ENCODE measurements around the gene ARHGAP26. TPM values are rescaled to one million over a fixed set of nuclear protein-coding genes. Genes with fewer than 3 reads are reported as not detected.
"Not testable (repeated sequence)": the region's sequence is repeated elsewhere in the genome, so short reads cannot be mapped to it uniquely, and the experiment has no call there.

ARHGAP26 gene
- total RNA-seq, 2 experiments from 2014 or later, result 10.2 to 11.0 TPM

DNA sequence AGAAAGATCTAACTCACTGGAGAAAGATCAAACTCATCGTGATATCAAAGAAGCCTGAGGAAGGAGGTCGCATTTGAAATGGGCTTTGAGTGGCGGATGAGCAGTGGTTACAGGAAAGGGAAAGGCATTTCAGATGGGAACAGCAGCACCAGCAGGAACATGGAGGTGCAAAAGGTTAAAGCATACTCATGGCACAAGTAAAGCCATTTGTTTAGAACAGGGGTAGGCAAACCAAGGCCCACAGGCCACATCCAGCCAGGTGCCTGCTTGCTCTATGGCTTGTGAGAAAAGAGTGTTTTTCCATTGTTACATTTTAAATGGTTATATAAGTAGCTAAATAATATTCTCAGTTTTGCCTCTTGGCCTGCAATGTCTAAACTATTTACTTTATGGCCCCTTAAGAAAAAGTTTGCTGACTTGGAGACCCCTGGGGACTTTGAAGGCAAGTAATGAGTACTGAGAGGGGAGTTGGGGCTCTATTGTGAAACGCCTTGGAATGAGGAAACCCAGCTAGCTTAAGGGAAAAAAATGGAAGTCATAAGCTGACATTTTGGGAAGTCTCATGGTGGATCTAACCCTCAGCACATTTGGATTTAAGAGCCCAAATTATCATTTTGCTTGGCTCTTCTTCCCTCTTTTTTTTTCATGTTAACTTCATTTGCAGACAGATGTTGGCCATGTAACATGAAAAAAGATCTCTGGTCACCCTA lies 422.2 kb downstream of the ARHGAP26 start:
- Mint-ChIP-seq H3K9me3 (peaks cover 24% of the 10 kb centered on the region), H3K27ac (no peak overlapping the region), H3K36me3 (peaks cover 54% of the 10 kb centered on the region), H3K27me3 (no peaks in the 10 kb centered on the region), H3K4me3 (no peak overlapping the region), H3K4me1 (peaks cover 20% of the 10 kb centered on the region)
- DNase-seq, result no peak

DNA sequence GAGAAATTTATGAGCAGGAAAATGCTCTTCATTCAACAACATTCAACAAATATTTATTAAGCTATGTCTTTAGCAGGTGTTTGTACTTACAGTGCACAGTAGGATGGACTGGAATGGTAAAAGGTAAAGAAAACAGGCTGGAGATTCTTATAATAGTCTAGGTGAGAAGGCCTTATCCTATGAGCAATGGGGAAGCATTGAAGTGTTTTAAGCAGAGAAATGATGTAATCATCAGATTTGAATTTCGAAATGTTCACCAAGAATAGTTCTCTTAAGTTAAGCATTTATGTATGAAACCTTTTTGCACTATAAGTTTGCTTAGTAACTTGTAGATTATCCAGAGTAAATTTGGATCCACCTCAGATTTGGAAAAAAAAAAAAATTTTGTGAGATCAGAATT lies 424.0 kb downstream of the ARHGAP26 start:
- no peak overlapping the region for H3K27ac Mint-ChIP-seq
- peaks cover 26% of the 10 kb centered on the region for H3K9me3 Mint-ChIP-seq
- DNase-seq, result no peak
- H3K4me3 Mint-ChIP-seq, result no peak overlapping the region
- H3K36me3 Mint-ChIP-seq, result peaks cover 42% of the 10 kb centered on the region
- H3K27me3 Mint-ChIP-seq, result no peaks in the 10 kb centered on the region
- H3K4me1 Mint-ChIP-seq, result peaks cover 14% of the 10 kb centered on the region

DNA sequence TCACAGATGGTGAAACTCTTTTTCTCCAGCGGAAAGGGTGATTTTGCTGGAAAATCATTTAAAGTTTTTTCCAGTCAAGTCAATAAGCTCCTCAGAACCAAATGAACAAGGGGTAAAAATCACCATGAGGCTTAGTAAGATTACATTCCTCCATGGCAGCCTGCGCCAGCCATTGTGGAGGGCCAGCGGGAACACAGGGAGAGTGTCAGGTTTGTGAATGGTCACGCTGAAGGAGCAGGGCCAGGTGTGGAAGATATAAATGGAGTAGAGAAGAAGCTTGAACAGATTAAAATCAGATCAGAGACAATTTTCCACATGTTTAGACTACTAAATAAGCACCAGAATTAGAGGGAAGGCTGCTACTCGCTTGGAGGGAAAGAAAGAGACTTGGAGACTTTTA lies 424.5 kb downstream of the ARHGAP26 start:
- Mint-ChIP-seq H3K27me3 (no peaks in the 10 kb centered on the region), H3K9me3 (peaks cover 26% of the 10 kb centered on the region), H3K27ac (no peak overlapping the region), H3K4me1 (peaks cover 14% of the 10 kb centered on the region), H3K4me3 (no peak overlapping the region), H3K36me3 (peaks cover 42% of the 10 kb centered on the region)
- no peak for DNase-seq

DNA sequence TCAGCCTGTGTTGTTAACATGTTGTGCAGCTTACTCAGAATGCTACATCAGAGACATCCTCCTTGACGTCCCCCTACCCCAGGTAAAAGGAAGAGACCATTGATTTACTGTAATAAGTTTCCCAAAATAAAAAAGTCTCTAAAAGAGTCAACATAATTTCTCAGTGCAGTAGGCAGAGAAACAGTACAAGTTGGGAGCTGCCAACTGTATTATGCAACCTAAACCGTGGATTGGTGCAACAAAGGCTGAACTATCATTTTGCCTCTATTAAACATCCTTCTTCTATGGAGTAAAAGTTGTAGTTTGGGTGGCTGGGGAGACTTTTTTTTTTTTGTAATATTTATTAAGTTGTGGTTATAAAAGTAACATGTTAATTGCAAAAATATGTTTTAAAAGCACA lies 425.3 kb downstream of the ARHGAP26 start:
- DNase-seq, result no peak
- no peaks in the 10 kb centered on the region for H3K27me3 Mint-ChIP-seq
- peaks cover 22% of the 10 kb centered on the region for H3K9me3 Mint-ChIP-seq
- peaks cover 39% of the 10 kb centered on the region for H3K36me3 Mint-ChIP-seq
- no peak overlapping the region for H3K4me3 Mint-ChIP-seq
- H3K4me1 Mint-ChIP-seq, result peaks cover 14% of the 10 kb centered on the region
- H3K27ac Mint-ChIP-seq, result no peak overlapping the region

DNA sequence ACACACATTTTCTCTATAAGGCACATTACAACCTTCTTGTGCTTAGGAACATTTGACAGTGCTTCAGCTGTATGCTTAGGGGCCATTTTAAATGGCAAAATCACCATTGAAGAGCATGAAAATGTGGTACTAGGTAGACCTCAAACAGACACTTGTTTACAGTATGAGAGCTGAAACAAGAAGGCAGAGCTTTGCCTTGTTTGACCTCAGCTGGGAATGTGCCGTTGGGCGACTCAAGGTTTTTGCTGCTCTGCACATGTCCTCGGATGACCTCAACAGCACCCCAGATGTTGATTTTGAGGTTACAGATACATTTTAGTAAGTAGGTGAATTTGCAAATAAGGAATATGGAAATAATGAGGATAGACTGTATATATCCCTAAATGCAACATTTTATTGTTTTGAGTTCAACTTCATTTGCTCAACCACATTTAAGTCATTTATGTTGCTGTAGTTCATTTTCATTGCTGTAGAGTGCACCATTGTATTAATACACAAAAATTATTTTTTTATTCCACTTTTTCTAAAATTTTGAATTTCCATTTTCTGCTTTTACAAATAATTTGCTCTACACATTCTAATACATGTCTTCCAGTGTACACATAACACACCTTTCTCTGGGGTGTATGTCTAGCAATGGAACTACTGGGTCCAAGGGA lies 426.6 kb downstream of the ARHGAP26 start:
- Mint-ChIP-seq H3K36me3 (peaks cover 33% of the 10 kb centered on the region), H3K9me3 (peaks cover 15% of the 10 kb centered on the region), H3K27me3 (no peaks in the 10 kb centered on the region), H3K4me3 (no peak overlapping the region), H3K4me1 (peaks cover 14% of the 10 kb centered on the region), H3K27ac (peak overlapping the region; percentile 67)
- DNase-seq, result no peak

DNA sequence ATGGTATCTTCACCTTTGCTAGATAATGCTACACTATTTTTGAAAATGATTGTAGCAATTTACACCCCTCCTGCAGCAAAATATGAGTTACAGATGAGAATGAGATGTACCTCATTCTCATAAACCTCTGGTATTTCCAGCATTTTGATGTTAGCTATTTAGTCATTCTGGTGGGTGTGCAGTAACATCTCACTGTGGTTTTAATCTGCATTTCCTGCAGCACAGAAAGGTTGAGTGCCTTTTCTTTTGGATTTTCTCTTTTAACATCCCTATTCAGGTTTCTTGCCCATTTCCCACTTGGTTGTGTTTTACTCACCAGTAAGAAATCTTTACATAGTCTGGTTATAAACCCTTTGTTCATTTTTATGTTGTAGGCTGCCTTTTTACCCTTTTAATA lies 427.1 kb downstream of the ARHGAP26 start:
- Mint-ChIP-seq H3K27me3 (no peaks in the 10 kb centered on the region), H3K27ac (peak overlapping the region; percentile 67), H3K9me3 (peaks cover 16% of the 10 kb centered on the region), H3K4me3 (no peak overlapping the region), H3K36me3 (peaks cover 34% of the 10 kb centered on the region), H3K4me1 (peaks cover 14% of the 10 kb centered on the region)
- no peak for DNase-seq

DNA sequence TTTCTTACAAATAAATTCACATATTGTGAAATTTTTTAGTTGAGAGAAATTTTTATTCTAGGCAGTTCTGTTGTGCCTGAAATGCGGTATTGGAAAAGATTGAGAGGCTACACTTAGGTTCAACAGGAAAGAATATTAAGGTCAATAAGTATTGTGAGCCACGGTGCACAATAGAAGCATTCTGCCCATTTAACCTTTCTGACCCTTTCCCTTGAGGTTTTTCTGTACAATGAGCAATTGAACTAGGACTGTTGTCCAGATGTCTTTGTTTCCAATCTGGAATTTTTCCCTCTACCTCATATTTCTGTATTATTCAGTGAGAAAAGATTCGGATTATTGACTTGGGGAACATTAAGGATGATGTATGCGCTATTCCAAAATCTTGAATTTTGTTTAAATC lies 428.2 kb downstream of the ARHGAP26 start:
- no peak for DNase-seq
- Mint-ChIP-seq H3K4me1 (peaks cover 14% of the 10 kb centered on the region), H3K36me3 (peaks cover 40% of the 10 kb centered on the region), H3K4me3 (no peak overlapping the region), H3K27ac (no peak overlapping the region), H3K9me3 (peaks cover 25% of the 10 kb centered on the region), H3K27me3 (no peaks in the 10 kb centered on the region)

DNA sequence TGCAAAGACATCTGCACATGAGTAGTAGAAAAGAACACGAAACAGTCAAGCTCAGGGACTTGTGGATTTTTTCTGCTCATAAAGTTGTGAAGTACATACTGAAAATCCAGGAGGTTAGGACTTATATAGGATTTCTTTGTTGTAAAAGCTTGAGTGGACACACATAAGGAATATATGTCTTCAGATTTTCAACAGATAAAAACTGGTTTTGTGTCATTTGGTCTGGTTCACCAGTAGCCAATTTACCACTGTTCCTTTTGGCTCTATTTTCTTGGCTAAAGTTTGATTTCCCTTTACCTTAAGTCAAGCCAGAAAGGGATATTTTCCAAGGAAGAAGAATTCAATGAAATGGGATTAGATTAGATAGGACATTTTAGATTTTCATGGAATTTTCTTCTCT lies 429.0 kb downstream of the ARHGAP26 start:
- peaks cover 25% of the 10 kb centered on the region for H3K9me3 Mint-ChIP-seq
- no peak overlapping the region for H3K27ac Mint-ChIP-seq
- H3K4me3 Mint-ChIP-seq, result no peak overlapping the region
- peaks cover 40% of the 10 kb centered on the region for H3K36me3 Mint-ChIP-seq
- H3K27me3 Mint-ChIP-seq, result no peaks in the 10 kb centered on the region
- H3K4me1 Mint-ChIP-seq, result peaks cover 14% of the 10 kb centered on the region
- DNase-seq, result no peak

DNA sequence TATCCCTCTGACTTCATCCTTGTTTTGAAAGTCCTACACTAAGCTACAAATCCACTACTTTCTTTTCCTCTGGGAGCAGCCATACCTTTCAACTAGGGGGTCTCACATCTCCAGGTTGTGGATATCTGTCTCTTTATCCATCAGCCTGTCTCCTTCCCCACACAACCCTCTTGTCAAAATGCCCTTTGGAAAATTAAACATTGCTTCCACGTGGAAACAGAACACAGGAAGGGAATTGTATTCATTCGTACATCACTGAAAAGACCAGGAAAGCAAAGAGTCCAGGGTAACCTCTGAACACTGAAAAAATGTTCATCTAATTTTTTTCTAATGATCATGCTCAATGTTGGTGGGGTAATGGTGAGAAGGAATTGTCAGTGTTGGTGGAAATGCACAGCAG lies 429.7 kb downstream of the ARHGAP26 start:
- Mint-ChIP-seq H3K4me1 (peaks cover 14% of the 10 kb centered on the region), H3K27me3 (no peaks in the 10 kb centered on the region), H3K4me3 (no peak overlapping the region), H3K36me3 (peaks cover 33% of the 10 kb centered on the region), H3K9me3 (peaks cover 23% of the 10 kb centered on the region), H3K27ac (no peak overlapping the region)
- no peak for DNase-seq

DNA sequence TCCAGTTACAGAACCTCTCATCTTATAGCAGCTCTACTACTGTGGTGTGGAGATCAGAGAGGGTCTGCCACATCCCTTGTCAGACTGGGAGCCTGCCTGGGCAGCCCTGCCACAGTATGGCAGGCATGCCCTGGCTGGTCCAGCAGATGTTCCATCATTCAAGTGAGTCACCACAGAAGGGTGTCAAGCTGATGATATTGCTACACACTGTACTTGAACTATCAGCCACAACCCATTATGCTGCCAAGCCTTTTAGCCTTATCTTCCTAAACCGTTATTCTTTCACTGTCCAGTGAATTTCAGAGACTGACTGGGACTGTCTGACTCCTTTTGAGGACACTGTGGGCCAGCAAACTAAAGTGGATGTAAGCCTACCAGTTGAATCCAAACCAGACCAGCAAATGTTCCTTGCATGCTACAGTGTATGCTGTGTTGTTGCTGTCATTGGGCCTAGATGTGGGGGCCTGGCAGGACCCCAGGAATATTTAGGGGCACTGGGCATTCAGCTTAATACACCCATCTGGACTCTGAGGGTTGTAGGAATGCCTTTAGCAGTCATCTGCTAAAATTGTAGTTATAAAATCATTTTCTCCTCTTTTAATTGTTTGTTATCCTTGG lies 430.7 kb downstream of the ARHGAP26 start:
- Mint-ChIP-seq H3K27me3 (no peaks in the 10 kb centered on the region), H3K4me1 (peaks cover 14% of the 10 kb centered on the region), H3K4me3 (no peak overlapping the region), H3K27ac (no peak overlapping the region), H3K9me3 (peaks cover 23% of the 10 kb centered on the region), H3K36me3 (peaks cover 30% of the 10 kb centered on the region)
- DNase-seq, result no peak

DNA sequence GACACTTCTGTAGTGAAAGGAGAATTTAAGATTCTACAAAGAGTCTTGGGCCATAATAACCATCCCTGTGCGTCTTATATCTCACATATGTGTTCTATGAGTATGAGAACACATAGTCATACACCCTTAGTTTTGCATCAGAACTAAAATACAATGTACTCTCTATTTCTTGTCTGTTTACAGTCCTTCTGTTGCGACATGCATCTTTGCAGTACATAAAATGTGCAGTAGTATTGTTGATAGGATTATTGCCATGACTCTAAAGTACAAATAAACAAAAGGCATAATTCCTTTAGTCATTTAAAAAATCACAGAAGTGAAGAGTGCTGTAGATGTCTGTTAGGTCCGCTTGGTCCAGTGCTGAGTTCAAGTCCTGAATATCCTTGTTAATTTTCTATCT lies 431.4 kb downstream of the ARHGAP26 start:
- peaks cover 30% of the 10 kb centered on the region for H3K36me3 Mint-ChIP-seq
- peaks cover 23% of the 10 kb centered on the region for H3K9me3 Mint-ChIP-seq
- H3K4me1 Mint-ChIP-seq, result peaks cover 10% of the 10 kb centered on the region
- no peak overlapping the region for H3K27ac Mint-ChIP-seq
- no peak overlapping the region for H3K4me3 Mint-ChIP-seq
- DNase-seq, result no peak
- H3K27me3 Mint-ChIP-seq, result no peaks in the 10 kb centered on the region

DNA sequence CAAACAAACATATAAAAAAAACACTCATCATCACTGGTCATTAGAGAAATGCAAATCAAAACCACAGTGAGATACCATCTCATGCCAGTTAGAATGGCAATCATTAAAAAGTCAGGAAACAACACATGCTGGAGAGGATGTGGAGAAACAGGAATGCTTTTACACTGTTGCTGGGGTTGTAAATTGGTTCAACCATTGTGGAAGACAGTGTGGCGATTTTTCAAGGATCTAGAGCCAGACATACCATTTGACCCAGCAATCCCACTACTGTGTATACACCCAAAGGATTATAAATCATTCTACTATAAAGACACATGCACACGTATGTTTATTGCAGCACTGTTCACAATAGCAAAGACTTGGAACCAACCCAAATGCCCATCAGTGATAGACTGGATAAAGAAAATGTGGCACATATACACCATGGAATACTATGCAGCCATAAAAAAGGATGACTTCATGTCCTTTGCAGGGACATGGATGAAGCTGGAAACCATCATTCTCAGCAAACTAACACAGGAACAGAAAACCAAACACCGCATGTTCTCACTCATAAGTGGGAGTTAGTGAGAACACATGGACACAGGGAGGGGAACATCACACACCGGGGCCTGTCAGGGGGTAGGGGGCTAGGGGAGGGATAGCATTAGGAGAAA lies 433.3 kb downstream of the ARHGAP26 start:
- Mint-ChIP-seq H3K36me3 (peaks cover 24% of the 10 kb centered on the region), H3K9me3 (peaks cover 13% of the 10 kb centered on the region)
- H3K27me3 Mint-ChIP-seq, H3K4me3 Mint-ChIP-seq, H3K4me1 Mint-ChIP-seq, DNase-seq, H3K27ac Mint-ChIP-seq: not testable (repeated sequence)

DNA sequence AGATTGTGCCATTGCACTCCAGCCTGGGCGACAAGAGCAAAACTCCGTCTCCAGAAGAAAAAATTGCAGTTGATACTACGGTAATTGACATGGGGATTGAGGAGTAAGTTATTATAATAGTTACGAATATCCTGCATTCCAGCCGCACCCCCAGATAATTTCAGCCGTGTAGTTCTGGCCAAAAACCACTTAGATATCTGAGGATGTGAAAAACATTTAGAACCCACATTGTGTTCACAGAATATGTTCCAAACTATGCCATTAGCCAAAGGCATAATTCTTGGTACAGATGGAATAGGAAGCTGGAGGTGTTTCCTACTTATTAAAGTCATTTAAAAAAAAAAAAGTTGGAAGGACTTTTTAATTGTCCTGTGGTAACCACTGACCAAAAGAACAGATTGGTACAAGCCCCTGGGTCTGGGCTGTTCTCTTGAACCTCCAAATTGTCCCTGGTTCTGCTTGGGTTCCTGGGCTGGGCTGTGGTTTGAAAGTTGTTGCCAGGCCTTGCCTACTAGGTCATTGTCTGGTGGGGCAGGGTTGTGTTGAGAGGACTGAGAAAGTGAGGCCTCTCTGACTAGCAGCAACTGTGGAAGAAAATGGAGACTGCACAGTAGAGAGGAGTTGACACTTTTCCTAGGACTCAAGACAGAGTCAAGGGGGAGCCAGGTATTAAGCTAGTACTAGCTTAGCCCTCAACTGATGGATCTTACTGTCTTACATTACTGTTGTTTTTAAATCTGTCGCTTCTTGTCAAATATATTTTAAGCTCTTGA lies 434.5 kb downstream of the ARHGAP26 start:
- H3K36me3 Mint-ChIP-seq, result peaks cover 27% of the 10 kb centered on the region
- H3K27me3 Mint-ChIP-seq, result no peaks in the 10 kb centered on the region
- peaks cover 3% of the 10 kb centered on the region for H3K4me1 Mint-ChIP-seq
- no peak overlapping the region for H3K4me3 Mint-ChIP-seq
- no peak for DNase-seq
- H3K9me3 Mint-ChIP-seq, result peaks cover 13% of the 10 kb centered on the region
- H3K27ac Mint-ChIP-seq, result no peak overlapping the region

DNA sequence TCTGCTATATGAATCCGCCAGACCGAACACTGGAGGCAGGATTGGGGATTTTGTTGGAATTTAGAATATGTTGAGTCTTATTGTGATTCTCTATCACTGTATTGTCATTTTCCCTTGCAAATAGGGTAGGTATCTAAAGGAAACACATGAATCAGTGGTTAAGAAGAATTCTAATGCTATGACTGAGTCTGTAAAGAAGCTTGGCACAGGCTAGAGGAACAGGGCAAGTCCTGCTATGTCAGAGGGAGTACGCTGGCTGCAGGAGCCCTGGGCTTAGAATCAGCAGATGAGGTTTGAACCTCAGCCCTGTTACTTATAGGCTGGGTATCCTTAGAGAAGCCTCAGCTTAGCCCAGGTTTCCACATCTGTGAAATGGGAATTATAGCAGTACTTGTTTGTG lies 435.2 kb downstream of the ARHGAP26 start:
- no peak overlapping the region for H3K4me3 Mint-ChIP-seq
- no peaks in the 10 kb centered on the region for H3K27me3 Mint-ChIP-seq
- H3K4me1 Mint-ChIP-seq, result peaks cover 3% of the 10 kb centered on the region
- peaks cover 26% of the 10 kb centered on the region for H3K36me3 Mint-ChIP-seq
- no peak for DNase-seq
- no peak overlapping the region for H3K27ac Mint-ChIP-seq
- H3K9me3 Mint-ChIP-seq, result peaks cover 13% of the 10 kb centered on the region

DNA sequence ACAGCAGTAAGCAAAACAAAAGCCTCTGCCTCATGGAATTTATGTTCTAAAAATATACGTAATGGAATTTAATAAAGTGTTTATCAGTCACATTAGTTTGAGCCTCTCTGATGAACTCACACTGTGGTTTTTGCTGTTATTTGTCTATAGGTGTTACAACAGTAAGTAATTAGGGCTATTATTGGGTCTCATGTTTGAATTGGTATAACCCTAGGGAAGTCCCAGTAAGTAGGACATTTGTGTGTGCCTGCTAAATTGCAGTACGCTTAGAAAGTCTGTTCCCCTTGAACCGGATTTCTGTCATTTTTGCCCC lies 435.7 kb downstream of the ARHGAP26 start:
- Mint-ChIP-seq H3K27ac (no peak overlapping the region), H3K4me3 (no peak overlapping the region), H3K36me3 (peaks cover 26% of the 10 kb centered on the region), H3K4me1 (peaks cover 3% of the 10 kb centered on the region), H3K9me3 (peaks cover 13% of the 10 kb centered on the region), H3K27me3 (no peaks in the 10 kb centered on the region)
- no peak for DNase-seq
